Fibroblast of lung (primary cell): Measurements from ENCODE around the gene LDLRAD3. TPM values are rescaled to one million over a fixed set of nuclear protein-coding genes. Genes with fewer than 3 reads are reported as not detected.

Experiments used
- DNase-seq, 2 donors: peaks; one replicate each; pipeline versions ENCODE4 v3.0.0 to v3.0.0-alpha.2; 2010; ENCODE audit warnings: low read depth in 2 of 2
- H2AFZ ChIP-seq: 2 replicates; pipeline ENCODE4 v1.5.1; 2012; ENCODE audit warnings: low read length, control low read depth, inconsistent platforms
- H3K27ac ChIP-seq: 2 replicates; pipeline ENCODE4 v1.5.1; 2011; ENCODE audit warnings: low read length, control low read depth; ENCODE audit not compliant: insufficient read depth
- H3K27me3 ChIP-seq: 2 replicates; pipeline ENCODE4 v1.5.1; 2011; ENCODE audit warnings: mild to moderate bottlenecking, low read length; ENCODE audit not compliant: control insufficient read depth, insufficient read depth
- H3K36me3 ChIP-seq: 2 replicates; pipeline ENCODE4 v1.5.1; 2011; ENCODE audit warnings: low read length; ENCODE audit not compliant: control insufficient read depth, insufficient read depth
- H3K4me1 ChIP-seq: 2 replicates; pipeline ENCODE4 v1.5.1; 2011; ENCODE audit warnings: low read length; ENCODE audit not compliant: control insufficient read depth, insufficient read depth; ENCODE audit errors: extremely low read depth
- H3K4me2 ChIP-seq: 2 replicates; pipeline ENCODE4 v1.5.1; 2011; ENCODE audit warnings: low read length, control low read depth; ENCODE audit not compliant: insufficient read depth; ENCODE audit errors: extremely low read depth
- H3K4me3 ChIP-seq, 4 experiments: fragments of 200-600 bp in 1 of 4; sonication (generic) in 1 of 4; replicated peaks in 1 of 4; 2 replicates each; pipeline ENCODE4 v1.5.1; 2011 to 2016; ENCODE audit warnings: low read length in 4 of 4, low read depth in 3 of 4, mild to moderate bottlenecking in 3 of 4, control low read depth in 2 of 4, inconsistent platforms in 1 of 4, mixed read lengths in 1 of 4; ENCODE audit not compliant: insufficient read depth in 1 of 4; ENCODE audit errors: control extremely low read depth in 1 of 4
- H3K79me2 ChIP-seq: 2 replicates; pipeline ENCODE4 v1.5.1; 2012; ENCODE audit warnings: mild to moderate bottlenecking, low read length, inconsistent platforms; ENCODE audit not compliant: control insufficient read depth, insufficient read depth
- H3K9ac ChIP-seq: 2 replicates; pipeline ENCODE4 v1.5.1; 2011; ENCODE audit warnings: mild to moderate bottlenecking, low read length, control low read depth; ENCODE audit not compliant: insufficient read depth
- H3K9me3 ChIP-seq: 2 replicates; pipeline ENCODE4 v1.5.1; 2012; ENCODE audit warnings: low read depth, low read length; ENCODE audit not compliant: control insufficient read depth, insufficient read depth
- H4K20me1 ChIP-seq: 2 replicates; pipeline ENCODE4 v1.5.1; 2011; ENCODE audit warnings: low read length; ENCODE audit not compliant: control insufficient read depth, insufficient read depth; ENCODE audit errors: extremely low read depth
- EZH2 ChIP-seq: IDR thresholded peaks from 2 replicates; pipeline ENCODE4 v1.5.1; 2012; ENCODE audit warnings: low read length, control low read depth, mild to moderate bottlenecking; ENCODE audit errors: missing control alignments
- polyA plus RNA-seq, 2 donors: library from polyadenylated mRNA; depleted of rRNA in 1 of 2; stranded (reverse) in 1 of 2; unstranded in 1 of 2; fragments of >200 nt; gene quantifications; 2 replicates each; pipeline ENCODE4 v1.2.1, GENCODE V29; 2011 to 2012; ENCODE audit warnings: missing spikeins in 1 of 2
- total RNA-seq: library from RNA; depleted of rRNA; stranded (reverse); fragments of >200 nt; gene quantifications from 2 replicates; pipeline ENCODE4 v1.2.1, GENCODE V29; 2014
- TF ChIP-seq, protein P1 (sequence below), 2 donors: IDR thresholded peaks in 1 of 2; conservative IDR thresholded peaks in 1 of 2; 1 replicate in 1 of 2; 2 replicates in 1 of 2; pipeline ENCODE4 v1.5.1; 2011 to 2012; ENCODE audit warnings: low read length in 2 of 2, control low read depth in 1 of 2, inconsistent platforms in 1 of 2, low read depth in 1 of 2, mild to moderate bottlenecking in 1 of 2

LDLRAD3 gene
- total and polyA plus RNA-seq, 2 donors (not counting 1 experiment from before 2014, with no cell fraction given), result 3.8 to 7.8 TPM

- peak; percentile 86 to 95 for DNase-seq
- no peak overlapping the region for H3K9ac ChIP-seq
- TF ChIP-seq, protein P1, sequence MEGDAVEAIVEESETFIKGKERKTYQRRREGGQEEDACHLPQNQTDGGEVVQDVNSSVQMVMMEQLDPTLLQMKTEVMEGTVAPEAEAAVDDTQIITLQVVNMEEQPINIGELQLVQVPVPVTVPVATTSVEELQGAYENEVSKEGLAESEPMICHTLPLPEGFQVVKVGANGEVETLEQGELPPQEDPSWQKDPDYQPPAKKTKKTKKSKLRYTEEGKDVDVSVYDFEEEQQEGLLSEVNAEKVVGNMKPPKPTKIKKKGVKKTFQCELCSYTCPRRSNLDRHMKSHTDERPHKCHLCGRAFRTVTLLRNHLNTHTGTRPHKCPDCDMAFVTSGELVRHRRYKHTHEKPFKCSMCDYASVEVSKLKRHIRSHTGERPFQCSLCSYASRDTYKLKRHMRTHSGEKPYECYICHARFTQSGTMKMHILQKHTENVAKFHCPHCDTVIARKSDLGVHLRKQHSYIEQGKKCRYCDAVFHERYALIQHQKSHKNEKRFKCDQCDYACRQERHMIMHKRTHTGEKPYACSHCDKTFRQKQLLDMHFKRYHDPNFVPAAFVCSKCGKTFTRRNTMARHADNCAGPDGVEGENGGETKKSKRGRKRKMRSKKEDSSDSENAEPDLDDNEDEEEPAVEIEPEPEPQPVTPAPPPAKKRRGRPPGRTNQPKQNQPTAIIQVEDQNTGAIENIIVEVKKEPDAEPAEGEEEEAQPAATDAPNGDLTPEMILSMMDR (conservative IDR thresholded peaks at IDR 0.05 in 1 of 2, IDR thresholded peaks at IDR 0.05 in 1 of 2; ENCODE audit: low read depth in 1 of 2, low read length in 2 of 2), result no peak
- no peak for TF ChIP-seq EZH2
- no peak overlapping the region for H2AFZ ChIP-seq
- H3K4me3 ChIP-seq, result no peak overlapping the region
- no peaks in the 10 kb centered on the region for H3K36me3 ChIP-seq
- no peaks in the 10 kb centered on the region for H3K27me3 ChIP-seq
- H3K79me2 ChIP-seq, result no peaks in the 10 kb centered on the region
- no peak overlapping the region for H3K27ac ChIP-seq
- no peaks in the 10 kb centered on the region for H3K9me3 ChIP-seq
- H3K4me2 ChIP-seq, result no peak overlapping the region
- H3K4me1 ChIP-seq, result peaks cover 8% of the 10 kb centered on the region
- no peaks in the 10 kb centered on the region for H4K20me1 ChIP-seq
Observed at GRCh38 chr11:36091256-36091811, 147.5 kb downstream of the LDLRAD3 start.

- Histone ChIP-seq H3K27ac (no peak overlapping the region), H3K27me3 (no peaks in the 10 kb centered on the region), H4K20me1 (no peaks in the 10 kb centered on the region), H3K9ac (no peak overlapping the region), H3K4me2 (no peak overlapping the region), H3K4me1 (peaks cover 8% of the 10 kb centered on the region), H2AFZ (no peak overlapping the region), H3K79me2 (no peaks in the 10 kb centered on the region), H3K4me3 (no peak overlapping the region), H3K9me3 (no peaks in the 10 kb centered on the region), H3K36me3 (no peaks in the 10 kb centered on the region)
- TF ChIP-seq, protein P1 (conservative IDR thresholded peaks at IDR 0.05 in 1 of 2, IDR thresholded peaks at IDR 0.05 in 1 of 2; ENCODE audit: low read depth in 1 of 2, low read length in 2 of 2), result no peak
- no peak for TF ChIP-seq EZH2
- no peak for DNase-seq
Observed at GRCh38 chr11:36092314-36093030, 148.6 kb downstream of the LDLRAD3 start.

DNA sequence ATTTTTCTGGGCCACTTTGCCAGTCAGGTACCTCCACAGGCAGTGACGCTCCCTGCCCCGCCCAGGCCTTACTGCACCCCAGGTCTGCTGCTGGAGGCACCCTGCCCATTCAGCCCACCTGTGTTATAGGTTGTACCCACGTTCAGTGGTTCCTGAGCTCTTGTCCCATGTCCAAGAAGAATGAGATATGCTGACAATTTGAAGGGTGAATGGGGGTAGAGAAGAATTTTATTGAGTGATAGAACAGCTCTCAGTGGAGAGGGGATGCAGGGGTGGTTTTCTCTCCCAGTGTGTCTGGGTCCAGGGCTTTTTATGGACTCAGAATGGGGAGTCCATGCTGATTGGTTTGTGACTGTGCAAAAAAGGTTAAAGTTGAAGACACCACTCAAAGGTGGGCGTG is 149.7 kb downstream of the LDLRAD3 start:
- no peaks in the 10 kb centered on the region for H3K36me3 ChIP-seq
- H3K9me3 ChIP-seq, result no peaks in the 10 kb centered on the region
- H3K4me2 ChIP-seq, result no peak overlapping the region
- no peak overlapping the region for H3K4me3 ChIP-seq
- no peak for DNase-seq
- no peak overlapping the region for H3K9ac ChIP-seq
- H3K27ac ChIP-seq, result no peak overlapping the region
- no peak overlapping the region for H2AFZ ChIP-seq
- TF ChIP-seq, protein P1 (conservative IDR thresholded peaks at IDR 0.05 in 1 of 2, IDR thresholded peaks at IDR 0.05 in 1 of 2; ENCODE audit: low read depth in 1 of 2, low read length in 2 of 2), result no peak
- TF ChIP-seq EZH2, result no peak
- H3K79me2 ChIP-seq, result no peaks in the 10 kb centered on the region
- no peaks in the 10 kb centered on the region for H3K27me3 ChIP-seq
- peaks cover 8% of the 10 kb centered on the region for H3K4me1 ChIP-seq
- H4K20me1 ChIP-seq, result no peaks in the 10 kb centered on the region
